ENCODE measurements around the gene PPP2R3A.
"Not testable (repeated sequence)": the region's sequence is repeated elsewhere in the genome, so short reads cannot be mapped to it uniquely, and the experiment has no call there.

The PPP2R3A gene

DNA sequence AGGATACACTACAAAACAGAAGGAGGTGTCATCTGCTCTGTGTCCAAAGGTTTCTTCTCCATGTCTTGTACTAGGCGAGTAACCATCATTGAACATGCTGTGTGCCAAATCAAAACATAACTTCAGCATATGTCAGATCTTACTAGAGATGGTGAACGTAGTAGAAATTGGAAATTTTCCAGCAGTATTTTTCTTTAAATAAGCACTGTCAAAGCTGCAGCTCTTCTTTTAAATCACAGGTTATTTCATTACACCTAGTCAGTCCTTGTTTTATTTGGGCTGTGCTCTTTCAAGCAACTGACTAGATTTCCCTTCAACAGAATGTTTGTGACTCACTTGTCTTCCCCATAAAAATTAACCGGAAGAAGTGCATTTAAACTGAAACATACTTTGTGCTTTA, 184.1 kb downstream of the PPP2R3A start:
- TF ChIP-seq, protein P1, sequence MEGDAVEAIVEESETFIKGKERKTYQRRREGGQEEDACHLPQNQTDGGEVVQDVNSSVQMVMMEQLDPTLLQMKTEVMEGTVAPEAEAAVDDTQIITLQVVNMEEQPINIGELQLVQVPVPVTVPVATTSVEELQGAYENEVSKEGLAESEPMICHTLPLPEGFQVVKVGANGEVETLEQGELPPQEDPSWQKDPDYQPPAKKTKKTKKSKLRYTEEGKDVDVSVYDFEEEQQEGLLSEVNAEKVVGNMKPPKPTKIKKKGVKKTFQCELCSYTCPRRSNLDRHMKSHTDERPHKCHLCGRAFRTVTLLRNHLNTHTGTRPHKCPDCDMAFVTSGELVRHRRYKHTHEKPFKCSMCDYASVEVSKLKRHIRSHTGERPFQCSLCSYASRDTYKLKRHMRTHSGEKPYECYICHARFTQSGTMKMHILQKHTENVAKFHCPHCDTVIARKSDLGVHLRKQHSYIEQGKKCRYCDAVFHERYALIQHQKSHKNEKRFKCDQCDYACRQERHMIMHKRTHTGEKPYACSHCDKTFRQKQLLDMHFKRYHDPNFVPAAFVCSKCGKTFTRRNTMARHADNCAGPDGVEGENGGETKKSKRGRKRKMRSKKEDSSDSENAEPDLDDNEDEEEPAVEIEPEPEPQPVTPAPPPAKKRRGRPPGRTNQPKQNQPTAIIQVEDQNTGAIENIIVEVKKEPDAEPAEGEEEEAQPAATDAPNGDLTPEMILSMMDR (IDR thresholded peaks at IDR 0.05; ENCODE audit: extremely low read depth, missing control alignments) = no peak
- DNase-seq (ENCODE audit: low spot score) = no peak

DNA sequence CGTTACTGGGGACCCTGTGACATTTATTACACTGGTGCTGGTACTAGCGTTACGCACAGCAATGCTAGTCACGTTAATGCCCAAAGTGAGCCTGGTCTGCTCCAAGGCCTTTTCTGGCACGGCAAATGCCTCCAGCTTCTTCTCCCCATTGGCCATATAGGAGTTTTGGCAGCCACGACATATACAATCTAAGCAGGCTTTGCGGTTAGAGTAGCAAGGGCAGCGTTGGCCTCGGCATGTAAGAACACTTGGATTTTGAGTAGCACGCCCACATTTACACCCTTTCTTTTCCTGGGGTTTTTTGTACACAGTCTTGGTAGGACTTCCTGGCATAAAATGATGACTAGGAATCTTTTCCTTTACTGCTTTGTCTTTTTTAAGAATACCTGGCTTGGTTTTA, 185.7 kb downstream of the PPP2R3A start:
- TF ChIP-seq, protein P1 (IDR thresholded peaks at IDR 0.05; ENCODE audit: extremely low read depth, missing control alignments) = no peak

DNA sequence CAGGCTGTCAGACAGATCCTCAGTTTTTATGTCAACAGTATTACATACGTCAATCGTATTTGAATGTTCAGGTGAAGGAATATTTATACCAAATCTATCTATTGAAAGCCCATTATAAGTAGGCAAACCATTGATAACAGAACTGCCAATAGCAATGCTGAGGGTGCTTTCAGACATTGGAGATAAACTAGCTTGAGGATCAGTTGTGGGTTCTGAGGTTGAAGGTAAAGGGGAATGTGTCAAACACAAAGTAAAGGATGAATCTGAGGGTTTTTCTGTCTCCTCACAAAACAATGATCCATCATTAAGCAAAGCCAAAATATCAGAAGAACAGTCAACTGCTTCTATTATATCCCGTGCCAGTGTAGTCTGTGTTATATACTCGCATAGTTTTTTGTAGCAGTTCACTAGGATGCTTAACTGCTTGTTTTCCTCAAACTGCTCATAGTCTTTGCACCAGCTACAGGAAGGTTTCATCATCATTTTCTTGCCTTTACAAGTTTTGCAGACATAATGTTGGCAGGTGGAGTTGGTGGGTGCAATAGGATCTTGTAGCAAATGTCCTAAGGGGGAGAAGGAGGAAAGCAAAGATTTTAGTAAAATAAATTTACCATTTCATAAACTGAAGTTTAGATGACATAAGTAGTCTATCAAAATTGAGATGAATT, 186.8 kb downstream of the PPP2R3A start:
- no peak for DNase-seq (ENCODE audit: low spot score)
- TF ChIP-seq, protein P1 (IDR thresholded peaks at IDR 0.05; ENCODE audit: extremely low read depth, missing control alignments) = no peak

More for the DNA sequence above, 185.7 kb downstream of the PPP2R3A start:
- no peak for DNase-seq (ENCODE audit: low spot score)

DNA sequence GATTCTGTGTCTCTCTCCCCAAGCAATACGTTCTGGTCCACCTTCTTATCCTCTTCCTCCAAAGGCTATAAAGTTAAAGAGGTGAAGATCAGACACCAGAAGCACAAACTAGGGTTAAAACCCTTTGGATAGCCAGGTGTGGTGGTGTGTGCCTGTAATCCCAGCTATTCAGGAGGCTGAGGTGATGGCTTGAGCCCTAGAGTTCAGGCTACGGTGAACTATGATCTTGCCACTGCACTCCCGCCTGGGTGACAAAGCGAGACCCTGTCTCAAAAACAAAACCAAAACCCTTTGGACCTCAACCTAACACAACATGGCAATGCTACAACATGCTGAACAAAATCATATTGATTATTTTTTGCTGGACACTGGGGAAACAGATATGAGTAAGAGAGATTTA, 187.4 kb downstream of the PPP2R3A start:
- TF ChIP-seq, protein P1 (IDR thresholded peaks at IDR 0.05; ENCODE audit: extremely low read depth, missing control alignments) = no peak
- DNase-seq (ENCODE audit: low spot score) = no peak

DNA sequence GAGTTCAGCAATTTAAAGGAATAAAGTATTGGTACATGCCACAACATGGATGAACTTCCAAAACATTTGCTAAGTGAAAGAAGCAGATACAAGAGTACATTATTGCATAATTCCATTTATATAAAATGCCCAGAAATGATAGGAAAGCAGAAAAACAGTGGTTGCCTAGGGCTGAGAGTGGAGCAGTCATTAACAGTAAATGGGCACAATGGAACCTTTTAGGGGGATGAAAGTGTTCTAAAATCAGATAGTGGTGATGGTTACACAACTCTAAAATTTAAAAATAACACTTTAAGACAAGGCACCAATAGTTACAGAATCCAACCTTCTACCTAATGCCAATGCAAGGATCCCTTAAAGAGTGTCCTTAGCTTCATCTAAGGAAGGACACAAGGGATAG, 196.0 kb downstream of the PPP2R3A start:
- no peak for DNase-seq (ENCODE audit: low spot score)

DNA sequence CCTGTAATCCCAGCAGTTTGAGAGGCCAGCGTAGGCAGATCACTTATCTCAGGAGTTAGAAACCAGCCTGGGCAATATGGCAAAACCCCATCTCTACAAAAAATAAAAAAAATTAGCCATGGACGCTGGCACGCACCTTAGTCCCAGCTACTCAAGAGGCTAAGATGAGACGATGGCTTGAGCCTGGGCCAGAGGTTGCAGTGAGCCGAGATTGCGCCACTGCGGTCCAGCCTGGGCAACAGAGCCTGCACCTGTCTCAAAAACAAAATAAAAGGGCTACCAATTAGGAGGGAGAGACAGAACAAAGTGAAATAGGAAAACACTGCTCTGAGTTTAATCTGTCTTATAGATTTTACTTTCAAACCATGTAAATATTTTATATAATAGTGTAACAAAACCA, 196.8 kb downstream of the PPP2R3A start:
- no peak for DNase-seq (ENCODE audit: low spot score)
- TF ChIP-seq, protein P1 (IDR thresholded peaks at IDR 0.05; ENCODE audit: extremely low read depth, missing control alignments) = no peak

More for the DNA sequence above, 196.0 kb downstream of the PPP2R3A start:
- TF ChIP-seq, protein P1 (IDR thresholded peaks at IDR 0.05; ENCODE audit: extremely low read depth, missing control alignments) = no peak

DNA sequence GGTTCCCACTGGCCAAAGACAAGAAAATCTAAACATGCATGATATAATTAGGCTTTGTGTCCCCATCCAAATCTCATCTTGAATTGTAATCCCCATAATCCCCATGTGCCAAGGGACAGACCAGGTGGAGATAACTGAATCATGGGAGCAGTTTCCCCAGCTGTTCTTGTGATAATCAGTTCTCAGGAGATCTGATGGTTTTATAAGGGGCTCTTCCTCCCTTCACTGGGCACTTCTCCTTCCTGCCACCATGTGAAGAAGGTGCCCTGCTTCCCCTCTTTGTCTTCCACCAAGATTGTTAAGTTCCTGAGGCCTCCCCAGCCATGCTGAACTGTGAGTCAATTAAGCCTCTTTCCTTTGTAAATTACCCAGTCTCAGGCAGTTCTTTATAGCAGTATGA, 198.1 kb downstream of the PPP2R3A start:
- not testable (repeated sequence) for DNase-seq (ENCODE audit: low spot score)

DNA sequence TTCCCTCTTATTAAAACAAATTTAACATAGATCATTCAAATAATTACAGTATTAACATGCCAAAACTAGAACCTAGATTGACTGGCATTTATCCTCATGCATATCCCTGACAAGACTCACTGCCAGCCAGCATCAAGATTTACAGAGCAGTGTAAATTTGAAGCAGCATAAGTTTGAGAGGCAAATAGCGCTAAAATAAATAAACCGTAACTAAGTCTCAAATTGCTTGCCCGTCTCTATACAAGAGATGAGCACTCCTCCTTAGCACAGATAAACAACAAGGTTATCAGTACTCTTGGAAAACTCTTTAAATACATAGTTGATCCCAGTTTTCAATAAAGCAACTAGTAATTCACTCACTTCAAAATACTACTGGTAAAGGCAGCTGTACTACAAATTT, 201.0 kb downstream of the PPP2R3A start:
- TF ChIP-seq, protein P1 (IDR thresholded peaks at IDR 0.05; ENCODE audit: extremely low read depth, missing control alignments) = no peak
- no peak for DNase-seq (ENCODE audit: low spot score)

DNA sequence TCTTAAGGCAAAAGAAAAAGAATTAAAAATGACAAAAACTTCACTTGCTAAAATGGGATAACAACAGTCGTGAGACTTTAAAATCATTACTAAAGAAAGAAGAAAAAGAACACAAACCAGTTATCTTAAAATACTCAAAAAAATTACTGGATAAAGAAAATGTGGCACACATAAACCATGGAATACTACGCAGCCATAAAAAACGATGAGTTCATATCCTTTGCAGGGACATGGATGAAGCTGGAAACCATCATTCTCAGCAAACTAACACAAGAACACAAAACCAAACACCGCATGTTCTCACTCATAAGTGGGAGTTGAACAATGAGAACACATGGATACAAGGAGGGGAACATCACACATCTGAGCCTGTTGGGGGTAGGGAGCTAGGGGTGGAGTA, 202.7 kb downstream of the PPP2R3A start:
- not testable (repeated sequence) for DNase-seq (ENCODE audit: low spot score)

All from GM20000 (cell line).